ENCODE measurements around the gene VPS51.

DNA sequence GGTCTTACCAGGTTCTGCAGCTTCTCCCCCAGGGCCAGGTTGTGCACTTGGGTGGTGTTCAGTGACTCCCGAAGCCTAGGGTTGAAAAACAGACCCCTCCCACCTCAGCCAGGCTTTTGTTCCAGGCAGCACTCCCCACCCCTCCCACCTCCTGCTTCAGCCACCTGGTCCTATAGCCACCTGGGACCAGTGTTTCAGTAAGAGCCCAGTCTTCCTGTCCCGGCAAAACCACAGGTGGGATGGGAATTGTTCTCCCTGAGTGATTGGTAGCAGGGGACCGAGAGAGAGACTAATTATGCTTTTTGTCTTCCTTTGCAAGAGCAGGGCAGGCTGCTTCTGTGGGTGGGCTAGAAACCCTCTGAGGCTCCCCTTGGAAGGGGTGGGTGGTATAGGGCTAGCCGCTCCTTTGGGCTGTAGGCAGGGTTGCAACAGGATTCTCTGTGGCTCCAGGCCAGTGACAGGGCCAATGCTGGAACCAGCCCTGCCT lies 29.2 kb upstream of the VPS51 start:
- TF ChIP-seq RAD21 (IDR thresholded peaks at IDR 0.05) = no peak
- TF ChIP-seq YY1 (IDR thresholded peaks at IDR 0.05) = no peak
- TF ChIP-seq, protein P1, sequence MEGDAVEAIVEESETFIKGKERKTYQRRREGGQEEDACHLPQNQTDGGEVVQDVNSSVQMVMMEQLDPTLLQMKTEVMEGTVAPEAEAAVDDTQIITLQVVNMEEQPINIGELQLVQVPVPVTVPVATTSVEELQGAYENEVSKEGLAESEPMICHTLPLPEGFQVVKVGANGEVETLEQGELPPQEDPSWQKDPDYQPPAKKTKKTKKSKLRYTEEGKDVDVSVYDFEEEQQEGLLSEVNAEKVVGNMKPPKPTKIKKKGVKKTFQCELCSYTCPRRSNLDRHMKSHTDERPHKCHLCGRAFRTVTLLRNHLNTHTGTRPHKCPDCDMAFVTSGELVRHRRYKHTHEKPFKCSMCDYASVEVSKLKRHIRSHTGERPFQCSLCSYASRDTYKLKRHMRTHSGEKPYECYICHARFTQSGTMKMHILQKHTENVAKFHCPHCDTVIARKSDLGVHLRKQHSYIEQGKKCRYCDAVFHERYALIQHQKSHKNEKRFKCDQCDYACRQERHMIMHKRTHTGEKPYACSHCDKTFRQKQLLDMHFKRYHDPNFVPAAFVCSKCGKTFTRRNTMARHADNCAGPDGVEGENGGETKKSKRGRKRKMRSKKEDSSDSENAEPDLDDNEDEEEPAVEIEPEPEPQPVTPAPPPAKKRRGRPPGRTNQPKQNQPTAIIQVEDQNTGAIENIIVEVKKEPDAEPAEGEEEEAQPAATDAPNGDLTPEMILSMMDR (IDR thresholded peaks at IDR 0.05; ENCODE audit: low read depth, low read length, missing input control) = no peak
- no peak for TF ChIP-seq JUND (IDR thresholded peaks at IDR 0.05)
- TF ChIP-seq, protein P2, sequence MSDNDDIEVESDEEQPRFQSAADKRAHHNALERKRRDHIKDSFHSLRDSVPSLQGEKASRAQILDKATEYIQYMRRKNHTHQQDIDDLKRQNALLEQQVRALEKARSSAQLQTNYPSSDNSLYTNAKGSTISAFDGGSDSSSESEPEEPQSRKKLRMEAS (IDR thresholded peaks at IDR 0.05) = no peak
- TF ChIP-seq TAF1 (conservative IDR thresholded peaks at IDR 0.05) = no peak
- TF ChIP-seq GABPA (IDR thresholded peaks at IDR 0.05 in 1 of 2, conservative IDR thresholded peaks at IDR 0.05 in 1 of 2) = no peak
- TF ChIP-seq SP1 (IDR thresholded peaks at IDR 0.05) = no peak
- TF ChIP-seq, protein P3, sequence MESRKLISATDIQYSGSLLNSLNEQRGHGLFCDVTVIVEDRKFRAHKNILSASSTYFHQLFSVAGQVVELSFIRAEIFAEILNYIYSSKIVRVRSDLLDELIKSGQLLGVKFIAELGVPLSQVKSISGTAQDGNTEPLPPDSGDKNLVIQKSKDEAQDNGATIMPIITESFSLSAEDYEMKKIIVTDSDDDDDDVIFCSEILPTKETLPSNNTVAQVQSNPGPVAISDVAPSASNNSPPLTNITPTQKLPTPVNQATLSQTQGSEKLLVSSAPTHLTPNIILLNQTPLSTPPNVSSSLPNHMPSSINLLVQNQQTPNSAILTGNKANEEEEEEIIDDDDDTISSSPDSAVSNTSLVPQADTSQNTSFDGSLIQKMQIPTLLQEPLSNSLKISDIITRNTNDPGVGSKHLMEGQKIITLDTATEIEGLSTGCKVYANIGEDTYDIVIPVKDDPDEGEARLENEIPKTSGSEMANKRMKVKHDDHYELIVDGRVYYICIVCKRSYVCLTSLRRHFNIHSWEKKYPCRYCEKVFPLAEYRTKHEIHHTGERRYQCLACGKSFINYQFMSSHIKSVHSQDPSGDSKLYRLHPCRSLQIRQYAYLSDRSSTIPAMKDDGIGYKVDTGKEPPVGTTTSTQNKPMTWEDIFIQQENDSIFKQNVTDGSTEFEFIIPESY (IDR thresholded peaks at IDR 0.05) = no peak
- TF ChIP-seq, protein P4, sequence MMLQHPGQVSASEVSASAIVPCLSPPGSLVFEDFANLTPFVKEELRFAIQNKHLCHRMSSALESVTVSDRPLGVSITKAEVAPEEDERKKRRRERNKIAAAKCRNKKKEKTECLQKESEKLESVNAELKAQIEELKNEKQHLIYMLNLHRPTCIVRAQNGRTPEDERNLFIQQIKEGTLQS (IDR thresholded peaks at IDR 0.05) = no peak

Measured in liver (tissue), 3 donors.